ENCODE results near the gene ALKBH4.
"Not testable (repeated sequence)": the region's sequence is repeated elsewhere in the genome, so short reads cannot be mapped to it uniquely, and the experiment has no call there.

GRCh38 chr7:102511860-102512522 is 47.3 kb upstream of the ALKBH4 start:
- not testable (repeated sequence) for TF ChIP-seq CTCF (IDR thresholded peaks at IDR 0.05; ENCODE audit: low read depth, low read length); MAX (IDR thresholded peaks at IDR 0.05; ENCODE audit: low read depth, low read length); POLR2A (IDR thresholded peaks at IDR 0.05; ENCODE audit: extremely low read depth, insufficient read length); MYC (IDR thresholded peaks at IDR 0.05; ENCODE audit: low read depth, low read length)
